Measurements from ENCODE around the gene PDE8A.
"Not testable (repeated sequence)": the region's sequence is repeated elsewhere in the genome, so short reads cannot be mapped to it uniquely, and the experiment has no call there.

The PDE8A gene

GRCh38 chr15:85174521-85174920, 192.9 kb downstream of the PDE8A start:
- no peak for DNase-seq (ENCODE audit: low spot score)
- in situ Hi-C loops (cut with MboI; ENCODE audit: low sequenced_read_pairs, unreplicated experiment), result loop anchor here (25.0 kb wide), 1 partner anchor 113 kb away; no protein-coding TSS in a partner anchor
- TF ChIP-seq CTCF (IDR thresholded peaks at IDR 0.05; ENCODE audit: borderline replicate concordance, control extremely low read depth, extremely low read depth, insufficient read depth, missing control alignments), result no peak

DNA sequence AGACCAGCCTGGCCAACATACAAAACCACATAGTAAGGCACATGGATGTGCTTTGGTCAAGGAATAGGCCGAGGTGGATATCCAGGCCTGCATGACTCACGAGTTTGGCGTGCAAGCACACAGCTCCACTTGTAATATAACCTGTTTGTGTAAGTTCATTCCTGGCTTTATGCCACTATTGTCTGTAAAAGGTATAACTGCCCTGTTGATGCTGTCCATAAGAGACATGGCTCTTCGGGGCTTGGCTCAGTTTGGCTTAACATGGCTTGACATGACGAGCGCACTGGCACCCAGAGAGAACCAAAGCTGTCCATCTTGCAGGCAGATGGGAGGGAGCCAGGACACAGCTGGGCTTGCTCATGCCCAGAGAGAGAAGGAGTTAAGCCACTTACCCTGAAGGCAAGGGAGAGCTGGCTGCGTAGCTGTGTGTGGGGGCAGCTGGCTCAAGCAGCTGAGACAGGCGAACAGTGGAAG, 195.4 kb downstream of the PDE8A start:
- in situ Hi-C loops (cut with MboI; ENCODE audit: low sequenced_read_pairs, unreplicated experiment), result loop anchor here (25.0 kb wide), 1 partner anchor 565 kb away; the partner anchor contains the start of gene ZSCAN2

GRCh38 chr15:85178308-85178707, 196.7 kb downstream of the PDE8A start:
- in situ Hi-C loops (cut with MboI; ENCODE audit: low sequenced_read_pairs, unreplicated experiment), result loop anchor here (25.0 kb wide), 1 partner anchor 566 kb away; the partner anchor contains the start of gene ZSCAN2
- TF ChIP-seq CTCF (IDR thresholded peaks at IDR 0.05; ENCODE audit: borderline replicate concordance, control extremely low read depth, extremely low read depth, insufficient read depth, missing control alignments), result no peak
- no peak for DNase-seq (ENCODE audit: low spot score)

More for the DNA sequence above, 195.4 kb downstream of the PDE8A start:
- DNase-seq (ENCODE audit: low spot score), result not testable (repeated sequence)

GRCh38 chr15:85179700-85180099, 198.0 kb downstream of the PDE8A start:
- in situ Hi-C loops (cut with MboI; ENCODE audit: low sequenced_read_pairs, unreplicated experiment), result loop anchor here (25.0 kb wide), 1 partner anchor 567 kb away; the partner anchor contains the start of gene ZSCAN2
- DNase-seq (ENCODE audit: low spot score), result no peak
- TF ChIP-seq CTCF (IDR thresholded peaks at IDR 0.05; ENCODE audit: borderline replicate concordance, control extremely low read depth, extremely low read depth, insufficient read depth, missing control alignments), result no peak

DNA sequence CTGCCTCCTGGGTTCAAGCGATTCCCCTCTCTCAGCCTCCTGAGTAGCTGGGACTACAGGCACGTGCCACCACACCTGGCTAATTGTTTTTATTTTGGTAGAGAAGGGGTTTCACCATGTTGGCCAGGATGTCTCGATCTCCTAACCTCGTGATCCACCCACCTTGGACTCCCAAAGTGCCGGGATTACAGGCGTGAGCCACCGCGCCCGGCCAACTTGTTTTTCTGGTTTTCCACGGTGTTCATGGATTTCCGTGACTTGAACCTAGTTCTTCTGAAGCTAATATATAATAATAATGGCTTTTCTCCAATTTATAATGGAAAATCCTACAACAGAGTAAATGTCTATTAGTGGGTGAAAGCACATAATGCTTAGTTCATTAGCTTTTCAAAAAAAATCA, 203.7 kb downstream of the PDE8A start:
- not testable (repeated sequence) for DNase-seq (ENCODE audit: low spot score)
- in situ Hi-C loops (cut with MboI; ENCODE audit: low sequenced_read_pairs, unreplicated experiment), result loop anchor here (25.0 kb wide), 1 partner anchor 573 kb away; the partner anchor contains the start of gene ZSCAN2

DNA sequence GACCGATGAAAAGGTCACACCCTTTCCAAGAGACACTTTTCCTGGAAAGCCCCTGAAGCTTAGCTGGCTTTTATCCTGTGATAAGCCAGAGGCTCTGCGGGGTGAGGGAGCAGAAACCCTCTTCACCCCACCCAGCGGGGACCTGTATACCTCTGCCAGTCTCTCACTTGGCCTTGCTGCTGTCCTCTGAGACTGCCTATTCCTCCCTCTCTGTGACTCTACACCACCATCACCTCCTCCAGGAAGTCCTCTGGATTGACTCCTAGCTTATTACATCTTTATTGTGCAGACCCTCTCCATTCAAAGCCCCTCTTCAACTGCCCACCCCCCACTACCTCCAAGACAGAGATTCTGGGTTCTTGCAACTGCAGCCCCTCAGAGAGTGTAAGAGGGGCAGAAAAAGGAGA, 206.5 kb downstream of the PDE8A start:
- in situ Hi-C loops (cut with MboI; ENCODE audit: low sequenced_read_pairs, unreplicated experiment), result loop anchor here (25.0 kb wide), 1 partner anchor 576 kb away; the partner anchor contains the start of gene ZSCAN2
- DNase-seq (ENCODE audit: low spot score), result not testable (repeated sequence)

Data from GM13976 (cell line).